Activated CD8-positive, alpha-beta memory T cell treated with anti-CD3 and anti-CD28 coated beads, Interleukin-2, amount 10 ng/mL, durations not matched to agents 7 days and 5 days (primary cell): ENCODE results near the gene PDE3B. TPM values are rescaled to one million over a fixed set of nuclear protein-coding genes. Genes with fewer than 3 reads are reported as not detected.
"Not testable (repeated sequence)": the region's sequence is repeated elsewhere in the genome, so short reads cannot be mapped to it uniquely, and the experiment has no call there.

ENCODE experiments used
- ATAC-seq: fragments of 150-1000 bp; cut with Tn5 transposase; one replicate; pipeline ENCODE4 v1.10.0; 2021; ENCODE audit warnings: moderate library complexity
- CTCF ChIA-PET: fragments of 350-600 bp; sonication (Branson Sonifier 250); formaldehyde crosslinking; loops from one replicate; lab custom pipeline; 2021; ENCODE audit warnings: antibody characterized with exemption; lab: Charles Lee
- DNase-seq: peaks from one replicate; pipeline ENCODE4 v3.0.0-alpha.2; 2020
- H3K27ac Mint-ChIP-seq: one replicate; pipeline ENCODE4 v1.8.0; 2021; ENCODE audit warnings: mild to moderate bottlenecking, mixed read lengths
- H3K27me3 Mint-ChIP-seq: one replicate; pipeline ENCODE4 v1.8.0; 2021; ENCODE audit warnings: mixed read lengths
- H3K36me3 Mint-ChIP-seq: one replicate; pipeline ENCODE4 v1.8.0; 2021; ENCODE audit warnings: mild to moderate bottlenecking, mixed read lengths
- H3K4me1 Mint-ChIP-seq: one replicate; pipeline ENCODE4 v1.8.0; 2021; ENCODE audit warnings: mixed read lengths
- H3K4me3 Mint-ChIP-seq: one replicate; pipeline ENCODE4 v1.8.0; 2021; ENCODE audit warnings: mild to moderate bottlenecking, moderate library complexity, mixed read lengths
- H3K9me3 Mint-ChIP-seq: one replicate; pipeline ENCODE4 v1.8.0; 2022; ENCODE audit warnings: low read depth, mixed read lengths
- total RNA-seq, 2 experiments: library from RNA; stranded (reverse); gene quantifications; one replicate each; pipeline ENCODE4 v1.2.3, GENCODE V29; 2021

Gene PDE3B
- total RNA-seq, 2 experiments from 2014 or later: 81.3 to 92.2 TPM

DNA sequence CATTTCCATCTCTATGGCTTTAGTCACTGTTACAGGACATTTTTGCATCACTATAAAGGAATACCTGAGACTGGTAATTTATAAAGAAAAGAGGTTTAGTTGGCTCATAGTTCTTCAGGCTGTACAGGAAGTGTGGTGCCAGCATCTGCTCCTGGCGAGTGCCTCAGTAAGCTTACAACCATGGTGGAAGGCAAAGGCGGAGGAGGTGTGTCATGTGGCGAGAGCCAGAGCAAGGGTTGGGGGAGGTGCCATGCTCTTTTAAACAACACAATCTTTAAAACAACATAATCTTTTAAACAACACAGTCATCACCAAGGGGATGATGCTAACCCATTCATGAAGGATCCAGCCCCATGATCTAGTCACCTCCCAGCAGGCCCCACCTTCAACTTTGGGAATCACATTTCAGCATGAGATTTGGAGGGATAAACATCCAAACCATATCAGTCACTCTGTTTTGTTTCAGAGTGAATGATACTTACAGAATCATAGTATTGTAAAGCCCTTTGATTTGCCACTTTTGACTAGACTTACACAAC, 103.3 kb downstream of the PDE3B start:
- H3K4me1 Mint-ChIP-seq: peaks cover 46% of the 10 kb centered on the region
- no peak for ATAC-seq
- peaks cover 39% of the 10 kb centered on the region for H3K36me3 Mint-ChIP-seq
- H3K27me3 Mint-ChIP-seq: no peaks in the 10 kb centered on the region
- no peak for DNase-seq
- no peak overlapping the region for H3K4me3 Mint-ChIP-seq
- CTCF ChIA-PET: interaction anchor here (1.3 kb wide), 1 partner anchor 9 kb away, joined by 3 read pairs; no protein-coding TSS in a partner anchor
- no peaks in the 10 kb centered on the region for H3K9me3 Mint-ChIP-seq
- no peak overlapping the region for H3K27ac Mint-ChIP-seq

DNA sequence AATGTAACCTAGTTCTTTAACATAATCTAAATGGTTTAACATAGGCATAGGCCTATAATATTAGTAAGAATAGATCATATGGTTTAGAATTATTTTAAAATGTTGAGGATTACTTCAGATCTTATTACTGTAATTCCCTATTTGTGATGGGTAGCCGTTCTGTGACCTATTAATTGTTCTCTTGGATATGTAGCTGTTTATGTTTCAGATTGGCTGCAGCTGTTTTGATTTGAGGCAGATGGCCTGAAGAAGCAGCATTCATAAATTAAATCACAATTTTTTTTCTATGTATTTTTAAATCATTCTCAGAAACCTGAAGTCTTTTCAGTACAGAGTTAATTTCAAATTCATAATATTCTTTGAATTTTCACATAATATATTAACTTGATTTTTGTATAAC, 104.5 kb downstream of the PDE3B start:
- H3K36me3 Mint-ChIP-seq: peaks cover 39% of the 10 kb centered on the region

DNA sequence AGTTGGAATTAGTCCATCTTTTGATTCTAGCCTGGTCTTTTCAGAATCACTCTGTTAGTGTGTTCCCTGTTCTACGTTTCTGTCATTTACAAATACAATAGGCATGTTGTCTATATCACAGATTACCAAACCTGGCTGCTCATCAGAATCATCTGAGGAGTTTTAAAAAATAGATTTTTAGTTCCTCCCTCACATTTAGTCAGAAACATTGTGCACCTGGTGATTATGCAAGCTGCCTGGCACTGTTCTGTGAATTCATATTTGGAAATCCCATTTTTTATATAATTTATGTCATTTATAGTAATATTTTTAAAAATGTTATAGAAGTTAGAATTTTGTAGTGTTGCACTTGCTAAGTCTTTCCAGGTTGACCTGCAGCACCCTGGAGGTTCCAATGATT, 107.3 kb downstream of the PDE3B start:
- Mint-ChIP-seq H3K9me3 (no peaks in the 10 kb centered on the region), H3K4me3 (no peak overlapping the region), H3K27ac (no peak overlapping the region), H3K4me1 (peaks cover 42% of the 10 kb centered on the region), H3K27me3 (no peaks in the 10 kb centered on the region), H3K36me3 (peaks cover 31% of the 10 kb centered on the region)
- CTCF ChIA-PET: interaction anchor here (0.8 kb wide), 1 partner anchor 17 kb away, joined by 3 read pairs; no protein-coding TSS in a partner anchor
- no peak for DNase-seq
- ATAC-seq: no peak

More for the DNA sequence above, 104.5 kb downstream of the PDE3B start:
- ATAC-seq (no peak), DNase-seq (no peak)
- H3K27me3 Mint-ChIP-seq: no peaks in the 10 kb centered on the region
- no peak overlapping the region for H3K4me3 Mint-ChIP-seq
- peaks cover 48% of the 10 kb centered on the region for H3K4me1 Mint-ChIP-seq
- CTCF ChIA-PET: no interaction called here
- H3K9me3 Mint-ChIP-seq: no peaks in the 10 kb centered on the region
- H3K27ac Mint-ChIP-seq: no peak overlapping the region

GRCh38 chr11:14751975-14752407, 108.4 kb downstream of the PDE3B start:
- H3K4me1 Mint-ChIP-seq: peaks cover 39% of the 10 kb centered on the region
- DNase-seq (no peak), ATAC-seq (peak; percentile 57)
- no peak overlapping the region for H3K4me3 Mint-ChIP-seq
- CTCF ChIA-PET: interaction anchor here (0.8 kb wide), 1 partner anchor 18 kb away, joined by 3 read pairs; no protein-coding TSS in a partner anchor
- H3K9me3 Mint-ChIP-seq: peaks cover 3% of the 10 kb centered on the region
- no peaks in the 10 kb centered on the region for H3K27me3 Mint-ChIP-seq
- peaks cover 33% of the 10 kb centered on the region for H3K36me3 Mint-ChIP-seq
- no peak overlapping the region for H3K27ac Mint-ChIP-seq

DNA sequence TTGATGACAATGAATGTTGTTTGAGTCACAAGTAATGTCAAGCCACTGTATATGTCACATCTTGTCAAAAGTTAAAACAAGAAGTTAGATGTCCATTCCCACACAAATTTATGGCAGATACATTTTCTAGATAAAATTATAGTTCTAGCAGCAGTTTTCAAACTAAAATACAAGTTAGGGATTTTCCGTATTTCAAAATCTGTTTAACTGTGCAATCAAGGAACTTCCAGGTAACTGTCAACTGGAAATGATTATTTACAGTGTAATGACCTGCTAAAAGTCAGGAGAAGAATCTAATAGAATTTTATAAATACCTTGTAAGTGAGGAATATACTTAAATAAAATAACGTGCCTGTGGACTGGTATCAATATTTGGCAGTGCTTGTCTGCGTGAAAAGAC, 111.5 kb downstream of the PDE3B start:
- CTCF ChIA-PET: interaction anchor here (0.6 to 1.4 kb wide), 4 partner anchors 8 to 60 kb away, joined by 3 read pairs; no protein-coding TSS in a partner anchor
- Mint-ChIP-seq H3K27me3 (no peaks in the 10 kb centered on the region), H3K4me3 (no peak overlapping the region), H3K36me3 (peaks cover 29% of the 10 kb centered on the region), H3K9me3 (peaks cover 5% of the 10 kb centered on the region), H3K27ac (no peak overlapping the region), H3K4me1 (peaks cover 36% of the 10 kb centered on the region)
- no peak for ATAC-seq
- no peak for DNase-seq

- ATAC-seq (no peak), DNase-seq (no peak)
- Mint-ChIP-seq H3K36me3 (peaks cover 28% of the 10 kb centered on the region), H3K4me1 (peaks cover 36% of the 10 kb centered on the region), H3K4me3 (no peak overlapping the region), H3K27me3 (no peaks in the 10 kb centered on the region), H3K9me3 (peaks cover 5% of the 10 kb centered on the region), H3K27ac (no peak overlapping the region)
- CTCF ChIA-PET: interaction anchor here (1.4 kb wide), 1 partner anchor 45 kb away, joined by 3 read pairs; no protein-coding TSS in a partner anchor
These were observed 112.7 kb downstream of the PDE3B start for GRCh38 chr11:14756349-14756748.

DNA sequence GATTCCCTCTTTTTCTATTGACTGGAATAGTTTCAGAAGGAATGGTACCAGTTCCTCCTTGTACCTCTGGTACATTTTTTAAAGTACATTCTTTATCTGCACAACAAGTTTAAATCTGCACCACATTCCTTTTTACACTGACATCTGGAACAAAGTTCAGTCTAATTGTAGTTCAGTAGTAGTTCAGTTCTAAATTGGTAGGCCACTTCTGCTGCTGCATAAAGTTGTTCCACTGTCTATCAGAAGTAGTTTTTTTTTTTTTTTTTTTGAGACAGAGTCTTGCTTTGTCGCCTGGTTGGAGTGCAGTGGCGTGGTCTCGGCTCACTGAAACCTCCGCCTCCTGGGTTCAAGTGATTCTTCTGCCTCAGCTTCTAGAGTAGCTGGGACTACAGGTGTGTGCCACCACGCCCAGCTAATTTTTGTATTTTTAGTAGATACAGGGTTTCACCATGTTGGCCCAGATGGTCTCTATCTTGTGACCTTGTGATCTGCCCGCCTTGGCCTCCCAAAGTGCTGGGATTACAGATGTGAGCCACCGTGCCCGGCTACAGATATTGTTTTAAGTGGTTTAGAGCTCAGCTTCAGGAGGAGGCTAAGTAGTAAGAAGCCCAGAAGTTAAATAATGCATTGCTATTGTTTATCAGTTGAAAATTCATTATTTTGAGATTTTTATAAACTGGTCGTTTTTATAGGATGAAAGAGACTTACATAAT, 115.9 kb downstream of the PDE3B start:
- H3K4me1 Mint-ChIP-seq: peaks cover 21% of the 10 kb centered on the region
- H3K27ac Mint-ChIP-seq: peak overlapping the region; percentile 65
- DNase-seq, ATAC-seq, CTCF ChIA-PET, H3K9me3 Mint-ChIP-seq, H3K4me3 Mint-ChIP-seq, H3K27me3 Mint-ChIP-seq: not testable (repeated sequence)
- peaks cover 22% of the 10 kb centered on the region for H3K36me3 Mint-ChIP-seq

- no peak overlapping the region for H3K27ac Mint-ChIP-seq
These were observed 120.6 kb downstream of the PDE3B start for GRCh38 chr11:14764179-14764578.

GRCh38 chr11:14764579-14765527, 121.2 kb downstream of the PDE3B start:
- CTCF ChIA-PET: interaction anchor here (1.0 to 2.5 kb wide), 10 partner anchors 21 to 244 kb away, joined by 3 to 18 read pairs (median 4); partner anchors contain the start of genes CYP2R1 and PDE3B
- H3K4me3 Mint-ChIP-seq: peak overlapping the region; percentile 50

More at GRCh38 chr11:14764179-14764578, 120.6 kb downstream of the PDE3B start:
- DNase-seq (peak; percentile 38), ATAC-seq (peak; percentile 13)
- Mint-ChIP-seq H3K27me3 (no peaks in the 10 kb centered on the region), H3K4me1 (peaks cover 44% of the 10 kb centered on the region), H3K4me3 (peak overlapping the region; percentile 9), H3K9me3 (peaks cover 1% of the 10 kb centered on the region), H3K36me3 (peaks cover 3% of the 10 kb centered on the region)
- CTCF ChIA-PET: interaction anchor here (1.0 to 2.5 kb wide), 6 partner anchors 21 to 243 kb away, joined by 3 to 18 read pairs (median 7); partner anchors contain the start of genes CYP2R1 and PDE3B

DNA sequence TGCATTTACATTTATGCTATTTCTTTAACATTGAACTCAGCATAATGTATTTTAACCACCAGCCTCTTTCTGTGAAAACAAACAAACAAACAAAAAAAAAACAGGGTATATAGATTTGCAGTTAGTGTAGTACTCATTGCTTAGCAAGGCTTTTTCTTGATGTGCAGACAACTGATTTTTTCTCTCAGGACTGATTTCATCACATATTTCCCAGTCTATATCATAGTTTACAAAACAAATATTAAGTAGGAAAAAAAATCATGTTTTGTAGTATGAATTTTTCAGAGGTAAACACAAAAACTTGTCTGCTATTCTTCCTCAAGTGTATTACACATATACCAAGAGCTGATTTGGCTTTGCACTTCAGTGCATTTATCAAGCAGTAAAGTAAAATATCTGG, 123.0 kb downstream of the PDE3B start:
- CTCF ChIA-PET: interaction anchor here (0.9 to 2.3 kb wide), 4 partner anchors 8 to 201 kb away, joined by 3 to 6 read pairs (median 6); no protein-coding TSS in a partner anchor
- DNase-seq: no peak
- Mint-ChIP-seq H3K27me3 (no peaks in the 10 kb centered on the region), H3K36me3 (peaks cover 7% of the 10 kb centered on the region), H3K4me3 (no peak overlapping the region), H3K27ac (peak overlapping the region; percentile 75), H3K9me3 (no peaks in the 10 kb centered on the region), H3K4me1 (peaks cover 53% of the 10 kb centered on the region)
- ATAC-seq: no peak

More at GRCh38 chr11:14764579-14765527, 121.2 kb downstream of the PDE3B start:
- Mint-ChIP-seq H3K4me1 (peaks cover 46% of the 10 kb centered on the region), H3K36me3 (peaks cover 1% of the 10 kb centered on the region), H3K9me3 (no peaks in the 10 kb centered on the region), H3K27me3 (no peaks in the 10 kb centered on the region), H3K27ac (no peak overlapping the region)
- ATAC-seq (peak; percentile 80), DNase-seq (peak; percentile 73)

GRCh38 chr11:14768526-14769188, 125.1 kb downstream of the PDE3B start:
- no peak for DNase-seq
- no peaks in the 10 kb centered on the region for H3K27me3 Mint-ChIP-seq
- peaks cover 56% of the 10 kb centered on the region for H3K4me1 Mint-ChIP-seq
- no peaks in the 10 kb centered on the region for H3K9me3 Mint-ChIP-seq
- H3K4me3 Mint-ChIP-seq: peak overlapping the region; percentile 19
- peak; percentile 58 for ATAC-seq
- H3K36me3 Mint-ChIP-seq: peaks cover 14% of the 10 kb centered on the region
- CTCF ChIA-PET: interaction anchor here (0.7 to 4.0 kb wide), 7 partner anchors 123 to 248 kb away, joined by 3 to 13 read pairs (median 3); partner anchors contain the start of genes CYP2R1, PDE3B and PSMA1
- H3K27ac Mint-ChIP-seq: peak overlapping the region; percentile 85

- CTCF ChIA-PET: interaction anchor here (0.8 to 1.8 kb wide), 3 partner anchors 8 to 133 kb away, joined by 3 to 5 read pairs (median 3); no protein-coding TSS in a partner anchor
- Mint-ChIP-seq H3K27ac (no peak overlapping the region), H3K4me1 (peaks cover 53% of the 10 kb centered on the region), H3K27me3 (no peaks in the 10 kb centered on the region), H3K9me3 (peaks cover 2% of the 10 kb centered on the region), H3K36me3 (peaks cover 54% of the 10 kb centered on the region), H3K4me3 (no peak overlapping the region)
- DNase-seq (no peak), ATAC-seq (no peak)
These were observed 130.2 kb downstream of the PDE3B start for GRCh38 chr11:14773755-14774154.
